HG02870 (cell line): ENCODE data around the gene PPP2R2C.

Experiments used
- ATAC-seq: cut with Tn5 transposase; IDR thresholded peaks from one replicate; pipeline ENCODE4 v1.9.1; 2021; ENCODE audit warnings: mild to moderate bottlenecking, moderate library complexity; ENCODE audit not compliant: unreplicated experiment

The PPP2R2C gene

DNA sequence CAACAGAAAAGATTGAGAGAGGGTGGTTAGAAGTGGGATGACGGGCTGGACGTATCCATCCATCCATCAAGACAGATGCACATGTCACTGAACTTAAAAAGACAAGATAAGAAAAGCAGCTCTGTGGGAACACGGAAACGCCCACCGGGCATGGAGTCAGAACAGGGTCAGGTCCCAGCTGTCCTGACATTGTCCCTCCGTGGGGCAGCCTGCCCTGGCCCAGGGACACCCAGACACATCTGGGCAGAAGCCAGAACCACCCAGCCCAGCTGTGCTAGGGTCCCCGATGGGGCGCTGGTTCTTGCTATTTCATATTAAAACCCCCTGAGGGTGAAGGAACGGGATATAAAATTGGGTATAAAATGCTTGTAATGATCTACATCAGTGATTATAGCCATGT lies 88.5 kb downstream of the PPP2R2C start:
- no peak for ATAC-seq

DNA sequence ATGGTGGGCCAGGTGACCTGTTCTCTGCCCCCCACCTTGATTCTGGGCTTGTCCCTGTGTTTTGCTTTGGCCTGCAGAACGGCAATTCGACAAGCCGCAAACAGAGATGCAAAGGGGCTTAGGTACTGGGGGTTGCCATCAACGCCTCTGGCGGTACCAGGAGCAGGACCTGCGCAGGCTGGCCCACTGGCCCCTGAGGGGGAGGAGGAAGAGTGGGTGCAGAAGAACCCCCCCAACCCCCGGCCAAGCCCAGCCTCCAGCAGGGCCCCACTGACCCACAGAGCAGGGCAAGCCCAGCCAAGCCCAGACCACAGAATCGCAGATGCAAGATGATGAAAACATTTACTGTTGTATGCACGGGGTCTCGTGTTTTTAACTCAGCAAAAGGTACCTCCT lies 89.4 kb downstream of the PPP2R2C start:
- no peak for ATAC-seq

DNA sequence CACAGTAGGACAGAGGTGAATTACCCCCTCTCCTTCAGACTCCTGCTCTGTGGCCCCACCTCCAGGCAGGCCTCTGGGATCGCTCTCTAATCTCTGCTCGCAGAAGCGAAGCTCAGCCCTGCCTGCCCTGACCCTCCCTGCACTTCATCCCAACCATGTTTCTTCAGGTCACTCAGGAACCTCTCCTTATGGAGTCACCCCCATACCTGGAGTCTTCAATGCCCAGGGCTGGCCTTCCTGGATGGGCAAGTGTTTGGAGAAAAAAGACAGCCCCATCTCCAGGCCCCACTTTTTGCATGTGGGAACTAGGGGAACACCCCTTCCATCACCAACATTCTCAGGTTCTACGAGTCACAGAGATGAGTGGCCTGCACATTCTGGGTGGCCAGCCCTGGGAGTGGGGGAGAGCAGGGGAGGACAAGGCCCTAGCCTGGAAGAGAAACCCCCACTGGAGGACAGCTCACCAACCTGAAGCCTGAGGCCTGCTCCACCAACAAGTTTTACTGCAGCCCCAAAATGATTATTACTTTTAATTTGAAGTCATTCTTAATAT lies 90.8 kb downstream of the PPP2R2C start:
- ATAC-seq: no peak

DNA sequence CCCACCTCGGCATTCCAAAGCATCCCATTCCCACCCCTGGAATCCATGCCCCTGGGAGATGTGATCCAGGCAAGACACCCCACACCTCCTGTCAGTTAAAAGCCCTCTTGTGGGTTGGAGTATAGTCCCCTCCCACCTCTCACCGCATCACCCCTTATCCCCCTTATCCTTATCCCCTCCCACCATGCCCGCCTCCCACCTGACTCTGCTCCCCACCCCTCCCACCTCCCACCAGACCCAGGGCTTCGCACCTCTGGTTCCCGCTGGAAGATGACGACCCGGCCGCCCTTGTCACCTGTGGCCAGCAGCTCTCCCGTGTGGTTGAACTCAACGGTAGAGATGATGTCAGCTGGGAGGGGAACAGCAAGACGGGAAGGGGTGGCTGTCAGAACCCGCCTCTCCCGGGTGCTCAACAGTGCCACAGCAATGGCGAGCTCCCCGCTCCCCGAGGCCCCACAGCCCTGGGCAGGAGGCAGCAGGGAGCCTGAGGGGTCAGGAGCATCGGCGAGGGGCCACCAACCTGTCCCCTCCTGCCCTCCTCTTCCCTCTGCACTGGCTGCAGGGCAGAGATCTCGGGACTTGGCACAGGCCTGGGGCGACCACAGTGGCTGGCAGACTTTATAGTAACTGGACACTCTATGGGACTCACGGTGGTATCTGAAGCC lies 91.5 kb downstream of the PPP2R2C start:
- ATAC-seq: no peak

DNA sequence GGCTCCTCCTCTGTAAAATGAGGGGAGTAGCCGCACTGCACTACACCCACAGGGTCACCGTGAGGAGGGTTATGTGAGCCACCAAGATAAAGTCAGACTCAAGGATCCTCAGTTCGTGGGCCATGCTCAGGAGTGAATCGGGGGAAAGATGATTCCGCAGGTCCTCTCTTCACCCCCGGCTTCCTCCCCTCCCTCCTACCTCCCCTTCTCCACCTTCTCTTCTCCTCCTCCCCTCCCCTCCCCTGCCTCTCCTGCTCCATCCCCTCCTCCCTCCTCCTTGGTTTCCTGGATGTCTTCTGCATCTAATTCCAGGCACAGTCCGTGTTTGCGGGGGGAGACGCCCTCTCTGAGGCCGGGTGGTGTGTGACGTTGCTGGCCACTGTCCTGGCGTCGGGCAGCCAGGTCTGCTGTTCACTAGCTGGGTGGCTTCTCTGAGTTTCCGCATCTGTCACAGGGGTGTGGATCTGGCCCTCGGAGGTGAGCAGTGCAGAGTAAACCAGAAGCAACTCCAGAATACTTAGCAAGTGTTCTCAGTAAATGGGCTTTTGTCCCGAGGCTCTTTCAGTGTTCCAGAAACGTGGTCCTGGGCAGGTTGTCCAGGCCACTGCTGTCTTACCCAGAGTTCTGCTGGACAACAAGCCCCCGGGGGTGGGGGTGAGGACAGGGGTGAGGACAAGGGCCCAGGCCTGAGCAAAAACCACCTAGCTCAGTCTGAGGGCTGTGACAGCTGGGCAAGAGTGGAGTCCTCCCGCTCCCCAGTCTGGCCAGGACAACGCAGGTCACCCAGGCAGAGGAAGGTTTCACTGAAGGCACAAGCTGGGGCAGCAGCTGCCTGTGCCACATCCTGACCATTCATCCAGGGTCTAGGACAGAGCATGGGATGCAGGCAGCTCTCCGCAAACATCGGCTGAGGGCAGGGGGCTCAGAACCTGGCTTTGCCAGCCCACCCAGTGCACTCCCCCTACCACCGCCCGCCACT lies 92.4 kb downstream of the PPP2R2C start:
- ATAC-seq: no peak

DNA sequence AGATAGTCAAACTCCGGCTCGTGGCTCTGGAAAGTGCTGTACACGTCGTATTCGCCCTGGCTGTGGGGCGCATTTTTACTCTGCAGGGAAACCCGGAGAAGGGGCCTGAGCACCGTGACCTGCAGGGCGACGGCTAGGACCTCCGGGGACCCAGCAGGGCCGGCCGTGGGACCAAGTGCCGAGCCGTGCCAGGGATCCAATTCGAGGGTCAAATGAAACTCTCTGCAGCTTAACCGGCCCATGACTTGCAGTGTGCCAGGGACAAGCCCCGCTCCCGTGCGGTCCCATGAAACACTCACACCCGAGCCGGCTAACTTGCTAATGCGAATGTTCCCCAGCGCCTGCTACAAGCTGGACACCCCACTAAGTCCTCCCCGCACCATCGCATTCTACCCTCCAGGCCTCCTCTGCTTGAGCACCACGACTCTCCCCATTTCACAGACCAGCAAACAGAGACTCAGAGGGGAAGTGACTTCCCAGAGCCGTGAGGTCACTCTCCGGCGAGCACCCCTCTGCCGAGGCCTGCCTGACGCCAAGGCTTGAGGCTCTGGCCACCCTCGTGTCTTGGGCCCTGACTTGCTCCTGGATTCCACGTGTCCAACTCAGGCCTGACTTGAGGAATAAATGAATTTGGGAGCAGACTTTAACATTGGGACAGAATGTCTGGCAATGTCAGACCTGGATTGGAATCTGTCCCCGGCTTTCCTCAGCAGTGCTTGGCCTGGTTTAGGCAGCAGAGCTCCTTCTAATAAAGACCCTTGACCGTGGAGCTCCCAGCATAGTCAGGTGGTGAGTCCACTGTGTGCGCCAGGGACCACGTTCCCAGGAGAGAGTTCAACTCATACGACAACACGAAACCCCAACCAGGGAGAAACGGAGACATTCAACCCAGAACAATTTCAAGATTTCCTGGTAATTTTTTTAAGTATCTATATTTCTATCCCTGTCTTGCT lies 93.6 kb downstream of the PPP2R2C start:
- ATAC-seq: no peak

DNA sequence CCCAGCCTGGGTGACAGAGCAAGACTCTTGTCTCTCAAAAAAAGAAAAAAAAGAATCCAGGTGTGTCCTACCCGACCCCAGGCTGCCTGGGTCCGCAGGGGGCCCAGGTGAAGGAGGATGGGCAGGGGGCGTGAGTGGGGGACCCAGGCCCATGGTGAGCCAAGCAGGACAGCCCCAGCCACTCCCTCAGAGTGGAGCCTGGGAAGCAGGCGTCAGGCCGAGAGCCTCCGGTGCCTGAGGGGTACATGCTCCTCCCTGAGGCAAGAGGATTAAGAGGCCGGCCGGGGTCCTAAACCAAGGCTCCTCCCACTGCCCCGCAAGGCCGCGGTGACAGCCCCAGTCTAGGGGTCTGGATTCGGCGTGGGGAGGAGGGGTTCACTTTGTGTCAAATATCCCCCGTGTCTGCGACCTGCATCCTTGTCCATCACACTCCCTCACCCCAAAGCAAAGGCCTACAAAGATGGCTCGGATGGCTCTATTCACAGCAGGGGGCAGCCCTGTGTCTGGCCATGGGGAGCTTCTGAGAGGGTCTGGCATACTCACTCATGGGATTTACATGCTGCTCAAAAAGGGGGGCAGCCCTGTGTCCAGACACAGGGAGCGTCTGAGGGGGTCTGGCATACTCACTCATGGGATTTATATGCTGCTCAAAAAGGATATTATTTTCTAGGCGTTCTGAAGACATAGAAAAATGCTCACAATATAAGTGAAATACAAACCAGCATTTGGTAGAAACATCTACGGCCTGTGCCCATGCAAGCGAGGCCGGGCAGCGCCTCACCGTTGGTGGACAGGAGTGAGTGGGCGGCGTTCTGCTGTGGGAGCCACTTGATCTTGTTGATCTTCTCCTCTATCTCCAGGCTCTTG lies 94.6 kb downstream of the PPP2R2C start:
- ATAC-seq: no peak

DNA sequence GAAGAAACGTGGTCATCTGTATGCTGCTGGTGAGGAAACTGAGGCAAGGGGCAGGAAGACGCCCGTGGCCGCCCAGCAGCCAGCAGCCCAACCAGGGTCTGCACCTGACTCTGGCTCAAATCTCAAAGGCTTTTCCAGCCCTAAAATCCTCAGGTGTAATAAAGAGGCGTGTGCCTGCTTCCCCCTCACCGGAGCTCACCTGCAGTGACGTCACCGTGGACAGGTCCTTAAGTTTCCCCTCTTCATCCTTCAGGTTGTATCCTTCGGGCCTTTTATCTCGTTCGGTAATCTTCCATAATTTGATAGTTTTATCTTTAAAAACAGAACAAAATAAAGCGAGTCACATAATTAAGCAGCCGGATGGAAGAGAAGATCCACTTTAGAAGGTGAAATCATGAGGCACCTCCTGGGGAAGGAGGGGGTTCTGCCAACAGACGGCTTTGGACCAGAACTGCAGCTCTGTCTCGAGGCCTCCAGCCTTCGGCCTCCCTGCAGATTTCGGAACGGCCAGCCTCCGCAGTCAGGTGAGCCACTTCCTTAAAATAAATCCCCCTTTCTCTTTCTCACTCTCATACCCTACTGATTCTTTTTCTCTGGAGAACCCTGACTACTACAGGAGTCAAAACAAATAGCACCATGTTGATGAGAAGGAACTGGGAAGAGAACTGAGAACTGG lies 96.7 kb downstream of the PPP2R2C start:
- no peak for ATAC-seq

DNA sequence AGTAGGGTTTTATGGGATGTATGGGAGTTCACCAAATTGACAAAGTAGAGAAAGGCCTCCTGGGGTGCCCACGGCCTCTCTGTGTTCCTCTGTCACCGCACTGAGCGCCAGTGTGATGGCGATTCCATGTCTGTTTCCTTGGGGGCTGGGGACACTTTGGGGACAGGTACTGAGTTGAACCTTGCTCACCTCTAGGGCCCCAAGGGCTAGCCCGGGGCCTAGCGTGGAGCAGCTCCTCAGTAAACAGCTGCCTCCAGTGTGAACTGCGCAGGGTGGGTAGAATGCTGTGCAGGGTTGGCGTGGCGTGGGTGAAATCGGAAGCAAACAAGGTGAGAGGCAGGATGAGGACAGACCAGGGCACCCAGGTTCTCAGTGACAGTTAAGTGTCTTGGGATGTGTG lies 97.8 kb downstream of the PPP2R2C start:
- no peak for ATAC-seq

DNA sequence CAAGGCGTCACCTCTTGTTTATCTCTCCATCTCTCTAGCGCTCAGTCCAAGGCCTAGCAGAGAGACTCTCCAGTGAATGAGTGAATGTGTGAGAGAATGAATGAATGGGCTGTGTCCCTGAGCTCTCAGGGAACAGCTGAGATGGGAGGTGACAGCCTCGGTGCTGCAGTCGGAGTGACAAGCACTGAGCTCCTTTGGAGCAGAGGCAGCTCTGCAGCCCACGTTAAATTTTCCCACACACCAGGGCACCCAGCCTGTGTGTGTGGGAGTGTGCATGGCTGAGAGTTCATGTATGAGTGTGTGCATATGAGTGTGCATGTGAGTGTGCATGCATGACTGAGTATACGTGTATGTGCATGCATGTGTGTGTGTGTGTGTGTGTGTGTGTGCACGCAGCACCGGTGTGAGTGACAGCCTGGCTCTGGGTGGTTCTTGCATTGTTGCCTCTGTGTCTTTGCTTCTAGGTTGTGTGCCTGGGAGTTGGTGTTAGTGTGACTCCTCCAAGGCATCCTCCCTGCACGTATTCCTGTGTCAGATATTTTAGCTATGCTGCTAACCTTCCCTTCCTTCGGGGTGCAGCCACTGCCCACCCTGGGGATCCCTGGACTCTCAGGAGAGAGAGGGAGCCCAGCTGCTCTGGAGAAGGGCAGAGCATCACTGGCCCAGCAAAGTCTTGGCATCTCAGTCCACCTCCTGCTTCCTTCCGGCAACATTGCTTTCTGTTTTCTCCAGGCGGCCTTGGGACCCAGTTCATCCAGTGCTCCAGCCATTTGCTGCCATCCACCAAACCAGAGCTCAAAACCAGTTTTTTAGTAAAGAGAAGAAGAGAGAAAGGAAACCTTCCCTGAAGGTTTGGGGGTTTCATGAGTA lies 98.6 kb downstream of the PPP2R2C start:
- no peak for ATAC-seq

DNA sequence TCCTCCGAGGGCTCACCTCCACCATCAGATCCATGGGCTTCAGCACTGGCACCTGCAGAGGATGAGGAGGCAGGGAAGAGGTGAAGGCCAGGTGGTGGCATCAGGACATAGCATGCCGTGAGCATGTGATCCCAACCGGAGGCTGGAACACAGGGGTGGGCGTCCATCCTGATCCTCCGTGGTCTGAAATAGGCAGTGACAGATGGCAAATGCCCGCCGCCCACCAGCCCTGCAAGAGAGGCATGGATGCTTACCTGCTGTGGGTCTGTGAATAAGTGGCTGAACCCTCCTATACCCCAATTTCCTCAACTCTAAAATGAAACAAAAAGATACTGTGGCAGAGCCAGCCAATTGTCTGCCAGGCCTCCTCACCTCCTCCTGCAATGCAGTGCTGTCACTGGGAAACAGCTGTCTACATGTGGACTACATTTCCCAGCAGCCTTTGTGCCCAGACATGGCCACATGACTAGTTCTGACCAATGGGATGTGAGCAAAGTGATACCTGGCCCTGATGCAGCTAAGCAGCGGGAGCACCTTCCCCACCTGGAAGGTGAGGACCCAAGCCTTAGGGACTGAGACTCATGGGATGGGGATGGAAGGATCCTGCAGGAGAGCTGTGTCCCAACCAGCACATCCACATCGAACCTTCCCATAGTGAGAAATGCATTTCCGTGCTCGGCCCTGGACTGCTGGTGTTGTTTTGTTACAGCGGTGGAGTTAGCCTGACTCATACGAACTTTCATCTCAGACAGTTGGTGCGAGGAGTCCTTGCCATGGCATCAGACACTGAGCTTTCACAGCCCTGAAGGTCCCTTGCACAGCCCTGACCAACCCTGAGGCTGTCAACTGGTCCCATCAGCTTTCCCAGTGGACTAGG lies 99.5 kb downstream of the PPP2R2C start:
- no peak for ATAC-seq

DNA sequence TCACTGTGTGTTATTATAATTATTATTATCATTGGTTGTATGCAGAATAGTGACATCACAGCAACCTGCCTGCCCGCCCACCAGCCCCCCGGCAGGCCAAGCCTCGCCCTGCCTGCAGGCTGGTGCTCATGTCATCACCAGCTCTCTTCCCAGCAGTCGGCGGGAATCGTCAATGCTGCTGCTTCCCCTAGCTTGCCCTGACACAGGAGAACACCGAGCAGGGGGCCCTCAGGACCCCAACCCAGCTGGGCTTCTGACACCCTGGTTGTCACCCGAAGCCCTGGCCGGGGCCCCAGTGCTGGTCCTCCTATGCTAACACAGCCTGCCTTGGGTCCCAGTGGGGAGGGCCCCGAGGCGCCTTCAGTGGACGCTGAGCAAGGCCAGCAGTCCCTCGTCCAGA lies 100.6 kb downstream of the PPP2R2C start:
- no peak for ATAC-seq

DNA sequence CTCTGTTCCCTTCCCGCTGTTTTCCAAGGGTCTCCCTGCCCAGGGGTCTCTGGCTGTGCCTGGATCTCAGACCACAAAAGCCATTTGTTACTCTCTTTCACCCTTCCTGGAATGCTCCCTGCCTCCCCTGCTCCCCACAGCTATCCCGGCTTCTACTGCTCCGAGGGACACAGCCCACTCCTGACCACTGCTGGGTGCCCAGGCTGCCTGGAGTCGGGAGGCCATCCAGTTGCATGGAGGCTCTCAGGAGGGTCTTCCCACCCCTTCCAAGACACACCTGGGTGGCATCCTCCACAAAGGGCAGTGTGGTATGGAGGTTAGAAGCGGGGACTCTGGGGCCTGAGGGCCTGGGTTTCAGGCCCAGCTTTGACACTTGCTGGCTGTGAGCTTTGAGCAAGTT lies 101.1 kb downstream of the PPP2R2C start:
- no peak for ATAC-seq

DNA sequence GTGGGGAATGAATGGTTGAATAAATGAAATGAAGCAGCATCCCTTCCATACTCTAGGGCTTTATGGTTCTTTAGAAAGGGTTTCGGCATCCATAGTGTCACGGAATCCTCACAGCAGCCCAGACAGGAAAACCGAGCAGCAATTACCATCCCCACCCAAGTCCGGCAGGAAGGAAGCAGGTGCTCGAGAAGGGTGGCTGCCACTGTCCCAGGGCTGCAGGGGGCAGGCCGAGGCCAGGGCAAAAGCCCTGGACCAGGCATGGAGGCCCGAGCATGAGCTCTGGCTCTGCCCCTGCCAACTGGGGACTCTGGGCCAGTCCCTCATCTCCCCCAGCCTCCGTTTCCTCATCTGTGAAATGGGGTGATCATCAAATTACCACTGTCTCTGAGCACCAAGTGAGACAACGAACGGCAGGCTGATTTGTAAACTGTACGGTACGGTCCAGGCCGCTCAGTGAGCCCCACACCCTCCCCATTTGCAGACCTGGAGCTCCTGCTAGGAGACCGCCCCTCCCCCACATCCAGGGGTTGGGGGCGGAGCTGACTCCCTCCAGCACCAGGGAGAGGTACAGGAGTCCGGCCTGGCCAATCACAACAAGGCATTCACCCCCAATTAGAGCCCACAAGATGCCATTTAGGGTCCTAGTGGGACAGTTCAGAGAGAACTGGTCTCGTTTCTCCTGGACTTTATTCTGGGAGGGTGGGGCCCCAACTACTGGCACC lies 102.3 kb downstream of the PPP2R2C start:
- no peak for ATAC-seq

DNA sequence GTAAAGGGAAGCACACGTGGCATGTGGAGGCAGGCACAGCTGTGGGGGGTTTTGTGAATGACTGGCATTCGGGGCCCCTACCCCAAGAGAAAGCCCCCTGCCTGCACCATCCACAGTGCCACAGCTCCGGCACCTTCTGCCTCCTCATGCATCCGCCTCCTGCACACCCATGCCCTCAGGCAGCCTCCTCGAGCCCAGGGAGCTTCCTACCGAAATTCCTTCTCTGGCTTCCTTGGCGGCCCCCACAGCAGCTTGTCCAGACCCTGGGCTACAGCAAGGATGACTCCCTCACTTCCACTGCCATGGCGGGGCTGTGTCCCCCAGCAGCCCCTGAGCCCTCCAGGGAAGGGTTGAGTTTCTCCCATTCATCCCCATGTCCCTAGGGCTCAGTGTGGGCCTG lies 102.9 kb downstream of the PPP2R2C start:
- ATAC-seq: no peak

DNA sequence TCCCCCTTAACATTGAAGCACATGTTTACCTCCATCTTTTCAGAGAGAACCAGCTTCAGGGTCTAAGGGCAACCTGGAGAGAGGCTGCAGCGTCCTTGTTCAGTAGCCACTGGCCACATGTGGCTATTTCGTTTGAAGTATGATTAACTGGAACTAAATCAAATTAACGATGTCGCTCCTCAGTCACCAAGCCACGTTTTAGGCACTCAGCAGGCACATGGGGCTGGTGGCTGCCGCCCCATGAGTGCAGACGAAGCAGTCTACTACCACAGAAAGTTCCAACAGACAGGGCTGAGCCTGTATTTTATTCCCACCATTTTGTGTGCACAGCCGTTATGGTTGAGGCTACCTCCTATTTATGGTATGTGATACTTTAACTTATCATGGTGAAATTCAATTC lies 103.4 kb downstream of the PPP2R2C start:
- ATAC-seq: no peak

DNA sequence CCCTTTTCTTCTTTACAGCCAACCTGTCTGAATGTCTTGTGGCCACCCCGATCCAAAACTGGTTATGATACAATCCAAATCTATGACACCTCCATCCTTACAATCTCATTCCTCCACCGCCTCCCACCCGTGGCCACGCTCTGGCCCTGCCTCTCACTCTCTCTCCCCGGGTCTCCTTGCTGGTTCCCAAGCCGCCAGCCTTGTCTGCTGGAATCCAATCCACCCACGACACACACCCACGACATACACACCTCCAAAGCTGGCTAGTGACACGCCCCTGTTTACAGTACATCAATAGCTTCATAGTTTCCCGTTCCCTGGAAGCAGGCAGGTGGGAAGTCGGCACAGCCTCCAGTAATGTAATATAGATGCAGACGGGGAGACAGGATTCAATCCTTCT lies 103.8 kb downstream of the PPP2R2C start:
- no peak for ATAC-seq
